Measurements from ENCODE around the gene CACNG7.

GRCh38 chr19:53992211-53992610, 83.1 kb downstream of the CACNG7 start:
- TF ChIP-seq TAF1 (conservative IDR thresholded peaks at IDR 0.05) (no peak), ZBTB33 (IDR thresholded peaks at IDR 0.05) (no peak), RAD21 (IDR thresholded peaks at IDR 0.05) (no peak), RXRA (IDR thresholded peaks at IDR 0.05) (no peak), NR2F2 (IDR thresholded peaks at IDR 0.05) (no peak), MAX (IDR thresholded peaks at IDR 0.05) (no peak), EGR1 (IDR thresholded peaks at IDR 0.05; ENCODE audit: low read depth in 2 of 2) (no peak), JUND (IDR thresholded peaks at IDR 0.05) (no peak), GABPA (IDR thresholded peaks at IDR 0.05 in 1 of 2, conservative IDR thresholded peaks at IDR 0.05 in 1 of 2) (no peak), ATF3 (IDR thresholded peaks at IDR 0.05) (no peak), SP1 (IDR thresholded peaks at IDR 0.05) (no peak), YY1 (IDR thresholded peaks at IDR 0.05) (no peak)
- TF ChIP-seq, protein P1, sequence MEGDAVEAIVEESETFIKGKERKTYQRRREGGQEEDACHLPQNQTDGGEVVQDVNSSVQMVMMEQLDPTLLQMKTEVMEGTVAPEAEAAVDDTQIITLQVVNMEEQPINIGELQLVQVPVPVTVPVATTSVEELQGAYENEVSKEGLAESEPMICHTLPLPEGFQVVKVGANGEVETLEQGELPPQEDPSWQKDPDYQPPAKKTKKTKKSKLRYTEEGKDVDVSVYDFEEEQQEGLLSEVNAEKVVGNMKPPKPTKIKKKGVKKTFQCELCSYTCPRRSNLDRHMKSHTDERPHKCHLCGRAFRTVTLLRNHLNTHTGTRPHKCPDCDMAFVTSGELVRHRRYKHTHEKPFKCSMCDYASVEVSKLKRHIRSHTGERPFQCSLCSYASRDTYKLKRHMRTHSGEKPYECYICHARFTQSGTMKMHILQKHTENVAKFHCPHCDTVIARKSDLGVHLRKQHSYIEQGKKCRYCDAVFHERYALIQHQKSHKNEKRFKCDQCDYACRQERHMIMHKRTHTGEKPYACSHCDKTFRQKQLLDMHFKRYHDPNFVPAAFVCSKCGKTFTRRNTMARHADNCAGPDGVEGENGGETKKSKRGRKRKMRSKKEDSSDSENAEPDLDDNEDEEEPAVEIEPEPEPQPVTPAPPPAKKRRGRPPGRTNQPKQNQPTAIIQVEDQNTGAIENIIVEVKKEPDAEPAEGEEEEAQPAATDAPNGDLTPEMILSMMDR (IDR thresholded peaks at IDR 0.05; ENCODE audit: low read depth, low read length, missing input control) = no peak
- TF ChIP-seq, protein P2, sequence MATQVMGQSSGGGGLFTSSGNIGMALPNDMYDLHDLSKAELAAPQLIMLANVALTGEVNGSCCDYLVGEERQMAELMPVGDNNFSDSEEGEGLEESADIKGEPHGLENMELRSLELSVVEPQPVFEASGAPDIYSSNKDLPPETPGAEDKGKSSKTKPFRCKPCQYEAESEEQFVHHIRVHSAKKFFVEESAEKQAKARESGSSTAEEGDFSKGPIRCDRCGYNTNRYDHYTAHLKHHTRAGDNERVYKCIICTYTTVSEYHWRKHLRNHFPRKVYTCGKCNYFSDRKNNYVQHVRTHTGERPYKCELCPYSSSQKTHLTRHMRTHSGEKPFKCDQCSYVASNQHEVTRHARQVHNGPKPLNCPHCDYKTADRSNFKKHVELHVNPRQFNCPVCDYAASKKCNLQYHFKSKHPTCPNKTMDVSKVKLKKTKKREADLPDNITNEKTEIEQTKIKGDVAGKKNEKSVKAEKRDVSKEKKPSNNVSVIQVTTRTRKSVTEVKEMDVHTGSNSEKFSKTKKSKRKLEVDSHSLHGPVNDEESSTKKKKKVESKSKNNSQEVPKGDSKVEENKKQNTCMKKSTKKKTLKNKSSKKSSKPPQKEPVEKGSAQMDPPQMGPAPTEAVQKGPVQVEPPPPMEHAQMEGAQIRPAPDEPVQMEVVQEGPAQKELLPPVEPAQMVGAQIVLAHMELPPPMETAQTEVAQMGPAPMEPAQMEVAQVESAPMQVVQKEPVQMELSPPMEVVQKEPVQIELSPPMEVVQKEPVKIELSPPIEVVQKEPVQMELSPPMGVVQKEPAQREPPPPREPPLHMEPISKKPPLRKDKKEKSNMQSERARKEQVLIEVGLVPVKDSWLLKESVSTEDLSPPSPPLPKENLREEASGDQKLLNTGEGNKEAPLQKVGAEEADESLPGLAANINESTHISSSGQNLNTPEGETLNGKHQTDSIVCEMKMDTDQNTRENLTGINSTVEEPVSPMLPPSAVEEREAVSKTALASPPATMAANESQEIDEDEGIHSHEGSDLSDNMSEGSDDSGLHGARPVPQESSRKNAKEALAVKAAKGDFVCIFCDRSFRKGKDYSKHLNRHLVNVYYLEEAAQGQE (IDR thresholded peaks at IDR 0.05) = no peak
